HEK293 (cell line): ENCODE data around the gene LDLRAP1.
A peak's percentile ranks its signal among the peaks of the same experiment; 100 is the strongest.

Experiments used
- CTCF ChIA-PET: fragments of 350-600 bp; formaldehyde crosslinking; extraction: SDS; loops from one replicate; lab custom pipeline; 2021; ENCODE audit warnings: antibody characterized with exemption; lab: Yijun Ruan, JAX
- POLR2A ChIA-PET: fragments of 300-600 bp; formaldehyde crosslinking; extraction: SDS; loops from one replicate; lab custom pipeline; 2020; ENCODE audit warnings: antibody characterized with exemption, inconsistent platforms; lab: Yijun Ruan, JAX
- H3K27ac ChIP-seq: fragments of 200-500 bp; sonication (Bioruptor generic); 2 replicates; pipeline ENCODE4 v1.5.1; 2014; ENCODE audit warnings: low read depth, low read length, control low read depth, inconsistent platforms; ENCODE audit errors: extremely low read depth
- H3K36me3 ChIP-seq, 2 experiments: fragments of 200-500 bp in 1 of 2; sonication (Bioruptor generic) in 1 of 2; 1 replicate in 1 of 2; 2 replicates in 1 of 2; pipeline ENCODE4 v1.5.1; 2014 to 2017; ENCODE audit warnings: inconsistent platforms in 2 of 2, low read length in 2 of 2; ENCODE audit not compliant: control insufficient read depth in 2 of 2, insufficient read depth in 1 of 2
- H3K4me1 ChIP-seq: fragments of 200-500 bp; sonication (Bioruptor generic); 2 replicates; pipeline ENCODE4 v1.5.1; 2014; ENCODE audit warnings: mild to moderate bottlenecking, low read length, inconsistent platforms; ENCODE audit not compliant: control insufficient read depth, insufficient read depth
- H3K4me3 ChIP-seq: 2 replicates; pipeline ENCODE4 v1.5.1; 2011; ENCODE audit warnings: low read depth, mild to moderate bottlenecking, control low read depth, low read length, moderate library complexity
- H3K9me3 ChIP-seq: fragments of 200-500 bp; sonication (Bioruptor generic); 2 replicates; pipeline ENCODE4 v1.5.1; 2014; ENCODE audit warnings: low read depth, low read length, inconsistent platforms; ENCODE audit not compliant: control insufficient read depth, insufficient read depth
- EGR2 ChIP-seq: fragments of 450-650 bp; formaldehyde crosslinking; IDR thresholded peaks from 2 replicates; pipeline ENCODE4 v1.5.1; 2016; ENCODE audit warnings: low read depth, missing biosample characterization, missing genetic modification characterization
- ZFHX2 ChIP-seq: fragments of 450-650 bp; formaldehyde crosslinking; conservative IDR thresholded peaks from 2 replicates; pipeline ENCODE4 v1.5.1; 2016; ENCODE audit warnings: missing biosample characterization, missing genetic modification characterization
- ZIC2 ChIP-seq: fragments of 450-650 bp; formaldehyde crosslinking; IDR thresholded peaks from 2 replicates; pipeline ENCODE4 v1.5.1; 2016; ENCODE audit warnings: missing biosample characterization, missing genetic modification characterization
- ZNF112 ChIP-seq: fragments of 450-650 bp; formaldehyde crosslinking; IDR thresholded peaks from 2 replicates; pipeline ENCODE4 v1.5.0; 2017; ENCODE audit warnings: missing biosample characterization, missing genetic modification characterization
- ZNF16 ChIP-seq: fragments of 450-650 bp; formaldehyde crosslinking; IDR thresholded peaks from 2 replicates; pipeline ENCODE4 v1.5.1; 2016; ENCODE audit warnings: low read depth, missing biosample characterization, missing genetic modification characterization
- ZNF169 ChIP-seq: fragments of 450-650 bp; formaldehyde crosslinking; IDR thresholded peaks from 2 replicates; pipeline ENCODE4 v1.5.1; 2016; ENCODE audit warnings: missing biosample characterization, missing genetic modification characterization
- ZNF239 ChIP-seq: fragments of 450-650 bp; formaldehyde crosslinking; IDR thresholded peaks from 2 replicates; pipeline ENCODE4 v1.5.1; 2016; ENCODE audit warnings: missing biosample characterization, missing genetic modification characterization
- ZNF391 ChIP-seq: fragments of 450-650 bp; formaldehyde crosslinking; IDR thresholded peaks from 2 replicates; pipeline ENCODE4 v1.5.1; 2016; ENCODE audit warnings: low read depth, missing biosample characterization, missing genetic modification characterization, borderline replicate concordance
- ZNF416 ChIP-seq: fragments of 450-650 bp; formaldehyde crosslinking; IDR thresholded peaks from 2 replicates; pipeline ENCODE4 v1.5.1; 2016; ENCODE audit warnings: missing biosample characterization, missing genetic modification characterization
- ZNF48 ChIP-seq: fragments of 450-650 bp; formaldehyde crosslinking; IDR thresholded peaks from 2 replicates; pipeline ENCODE4 v1.5.1; 2016; ENCODE audit warnings: missing biosample characterization, missing genetic modification characterization
- ZNF529 ChIP-seq: fragments of 450-650 bp; formaldehyde crosslinking; IDR thresholded peaks from 2 replicates; pipeline ENCODE4 v1.5.1; 2017; ENCODE audit warnings: missing genetic modification characterization, missing biosample characterization; ENCODE audit not compliant: insufficient replicate concordance
- ZNF560 ChIP-seq: fragments of 450-650 bp; formaldehyde crosslinking; IDR thresholded peaks from 2 replicates; pipeline ENCODE4 v1.5.1; 2017; ENCODE audit warnings: missing biosample characterization, missing genetic modification characterization, borderline replicate concordance
- ZNF571 ChIP-seq: fragments of 450-650 bp; formaldehyde crosslinking; IDR thresholded peaks from 2 replicates; pipeline ENCODE4 v1.5.0; 2017; ENCODE audit warnings: missing biosample characterization, missing genetic modification characterization
- ZNF654 ChIP-seq: fragments of 450-650 bp; formaldehyde crosslinking; IDR thresholded peaks from 2 replicates; pipeline ENCODE4 v1.5.1; 2016; ENCODE audit warnings: low read depth, missing biosample characterization, missing genetic modification characterization
- ZNF660 ChIP-seq: fragments of 450-650 bp; IDR thresholded peaks from 2 replicates; pipeline ENCODE4 v1.5.1; 2018; ENCODE audit warnings: missing biosample characterization, mild to moderate bottlenecking, missing genetic modification characterization
- ZNF830 ChIP-seq: fragments of 450-650 bp; IDR thresholded peaks from 2 replicates; pipeline ENCODE4 v1.5.0; 2018; ENCODE audit warnings: missing biosample characterization, missing genetic modification characterization, low read depth, mild to moderate bottlenecking, moderate library complexity
- ZNF843 ChIP-seq: fragments of 450-650 bp; formaldehyde crosslinking; IDR thresholded peaks from 2 replicates; pipeline ENCODE4 v1.5.1; 2016; ENCODE audit warnings: missing biosample characterization, missing genetic modification characterization

LDLRAP1 gene

DNA sequence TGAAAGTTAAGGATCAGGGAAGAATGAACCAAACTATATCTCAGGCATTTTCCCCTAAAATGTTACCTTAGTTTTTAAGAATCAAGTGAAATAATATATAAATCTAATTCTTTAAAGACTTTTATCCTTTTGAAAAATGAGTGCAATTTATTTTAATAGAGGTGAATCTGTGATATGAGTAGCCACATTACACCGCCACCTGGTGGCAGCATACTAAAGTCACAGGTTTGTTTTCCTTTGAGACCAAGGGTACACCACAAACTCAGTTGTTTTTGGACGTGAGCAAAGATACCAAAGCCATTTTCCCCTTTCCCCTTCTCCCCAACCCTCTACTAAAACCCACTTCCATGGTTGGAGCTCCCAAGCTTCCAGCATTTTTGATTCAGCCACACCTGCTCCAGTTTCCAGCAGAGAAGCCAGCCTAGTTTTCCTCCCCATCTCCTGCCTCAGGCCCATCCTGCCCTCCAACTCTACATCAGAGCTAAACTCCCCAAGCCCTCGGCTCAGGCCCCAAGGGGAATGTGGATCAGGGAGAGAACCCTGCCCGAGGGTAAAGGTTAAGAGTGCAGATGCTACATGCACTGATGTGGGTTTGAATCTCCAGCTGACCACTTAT is 22.9 kb upstream of the LDLRAP1 start:
- no peak overlapping the region for H3K27ac ChIP-seq
- H3K4me1 ChIP-seq: no peaks in the 10 kb centered on the region
- CTCF ChIA-PET: interaction anchor here (0.6 to 3.6 kb wide), 34 partner anchors 8 to 728 kb away, joined by 3 to 23 read pairs (median 4); partner anchors contain the start of gene SELENON
- no peak overlapping the region for H3K4me3 ChIP-seq
- H3K36me3 ChIP-seq: no peaks in the 10 kb centered on the region
- no peaks in the 10 kb centered on the region for H3K9me3 ChIP-seq
- POLR2A ChIA-PET: interaction anchor here (0.6 to 1.1 kb wide), 2 partner anchors 266 to 273 kb away, joined by 3 to 5 read pairs; partner anchors contain the start of gene RSRP1
- no peak for TF ChIP-seq ZNF571
- TF ChIP-seq ZNF843 (tag by site-specific recombination): no peak
- TF ChIP-seq ZNF391 (tag by site-specific recombination): peak; percentile 99
- TF ChIP-seq ZNF48 (tag by site-specific recombination): no peak
- peak; percentile 57 for TF ChIP-seq ZNF654 (tag by site-specific recombination)
- no peak for TF ChIP-seq ZNF529 (tag by site-specific recombination)
- no peak for TF ChIP-seq ZNF416 (tag by site-specific recombination)
- 0 out of 2 replicates have a peak, but pooled peaks have one; percentile 19 for TF ChIP-seq ZNF660 (tag by site-specific recombination)

DNA sequence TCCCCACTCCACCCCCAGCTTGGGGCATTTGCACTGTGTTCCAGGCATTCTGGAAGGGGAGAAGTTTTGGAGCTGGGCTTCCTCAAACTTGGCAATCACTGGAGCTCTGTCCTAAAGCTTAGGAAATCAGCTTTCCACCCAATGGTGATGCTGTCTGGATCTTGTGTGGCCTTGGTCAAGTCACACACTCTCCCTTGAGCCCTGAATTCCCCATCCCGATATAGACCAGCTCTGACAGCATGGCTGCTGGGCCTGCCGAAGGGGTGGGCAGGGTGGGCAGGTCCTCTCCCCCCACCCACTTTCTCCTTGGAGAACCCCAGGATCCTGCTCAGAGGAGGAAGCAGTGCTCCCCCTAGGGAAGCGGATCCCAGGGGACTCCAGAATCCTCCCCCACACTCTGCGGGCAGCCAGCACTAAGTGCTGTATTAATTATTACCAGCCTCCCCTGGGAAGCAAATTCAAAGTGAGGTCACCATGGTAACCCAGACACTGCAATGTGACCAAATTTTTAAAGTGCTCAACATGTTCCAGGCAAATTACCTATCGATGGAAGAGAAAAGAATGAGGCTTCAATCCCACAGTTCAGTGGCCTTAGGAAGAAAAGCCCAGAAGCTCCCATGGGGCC is 21.3 kb upstream of the LDLRAP1 start:
- POLR2A ChIA-PET: interaction anchor here (0.6 to 0.7 kb wide), 2 partner anchors 37 to 92 kb away, joined by 5 read pairs; no protein-coding TSS in a partner anchor
- no peaks in the 10 kb centered on the region for H3K9me3 ChIP-seq
- H3K27ac ChIP-seq: no peak overlapping the region
- no peaks in the 10 kb centered on the region for H3K36me3 ChIP-seq
- CTCF ChIA-PET: interaction anchor here (0.6 to 3.6 kb wide), 3 partner anchors 16 to 95 kb away, joined by 4 to 15 read pairs (median 5); no protein-coding TSS in a partner anchor
- no peaks in the 10 kb centered on the region for H3K4me1 ChIP-seq
- no peak for TF ChIP-seq ZNF560 (tag by site-specific recombination)
- no peak for TF ChIP-seq ZNF239 (tag by site-specific recombination)
- no peak for TF ChIP-seq ZNF16 (tag by site-specific recombination)
- peak; percentile 13; the same call in 1 of the 2 replicates for TF ChIP-seq ZIC2 (tag by site-specific recombination)
- 0 out of 2 replicates have a peak, but pooled peaks have one; percentile 2 for TF ChIP-seq ZFHX2 (tag by site-specific recombination)
- no peak overlapping the region for H3K4me3 ChIP-seq

DNA sequence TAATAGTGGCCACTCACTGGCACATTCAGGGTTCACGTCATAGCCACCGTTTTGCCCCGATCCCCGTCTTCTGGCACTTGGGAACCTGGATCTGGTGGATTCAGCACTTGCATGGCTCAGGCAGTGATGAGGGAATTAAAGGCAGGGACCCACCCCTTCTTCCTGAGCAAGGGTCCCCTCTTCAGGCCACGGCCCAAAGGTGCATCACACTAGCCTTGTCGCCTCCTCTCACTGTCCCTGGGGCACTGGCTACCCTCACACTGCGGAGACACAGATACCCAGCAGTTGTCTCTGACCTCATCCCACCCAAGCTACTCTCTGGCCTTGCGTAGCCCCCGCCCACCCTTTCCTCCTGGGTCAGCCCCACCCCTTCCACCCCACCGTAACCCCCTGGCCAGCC is 19.9 kb upstream of the LDLRAP1 start:
- TF ChIP-seq ZNF169 (tag by site-specific recombination): no peak
- POLR2A ChIA-PET: no interaction called here

DNA sequence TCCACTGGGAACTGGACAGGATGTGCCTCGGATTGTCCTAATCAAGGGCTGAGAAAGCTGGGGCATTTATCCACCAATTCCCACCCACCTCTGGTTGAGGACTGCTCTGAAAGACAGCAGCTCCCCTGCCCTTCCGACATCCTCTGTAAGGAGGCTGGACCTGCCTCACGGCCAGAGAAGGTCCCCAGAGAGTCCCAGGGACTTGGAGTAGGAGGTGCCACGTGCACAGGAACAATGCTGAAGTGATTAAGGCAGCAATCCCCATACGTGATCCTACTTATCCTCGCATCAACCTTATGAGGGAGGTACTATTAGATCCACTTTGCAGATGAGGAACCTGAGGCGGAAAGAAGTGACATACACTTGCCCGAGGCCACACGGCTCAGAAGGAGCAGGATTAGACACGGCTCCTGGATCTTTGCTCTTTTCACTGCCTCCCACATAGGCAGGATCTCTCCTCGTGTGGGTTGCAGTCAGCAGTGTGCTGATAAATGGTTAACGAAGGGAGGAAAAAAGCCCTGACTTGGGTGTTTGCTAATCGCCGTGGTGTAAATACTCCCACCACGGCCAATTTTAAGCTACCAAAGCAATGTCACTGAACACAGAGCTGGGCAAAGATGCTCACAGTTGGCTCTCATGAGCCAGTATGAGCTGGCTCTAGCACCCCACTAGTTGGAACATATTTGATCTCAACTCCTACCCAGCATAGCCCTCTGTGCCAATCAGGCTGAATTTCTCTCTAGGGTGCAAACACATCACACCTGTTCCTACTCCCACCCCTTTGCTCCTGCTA is 18.6 kb upstream of the LDLRAP1 start:
- POLR2A ChIA-PET: interaction anchor here (0.6 kb wide), 1 partner anchor 1145 kb away, joined by 3 read pairs; no protein-coding TSS in a partner anchor
- Histone ChIP-seq H3K36me3 (no peaks in the 10 kb centered on the region), H3K4me3 (no peak overlapping the region)
- TF ChIP-seq ZNF112 (tag by site-specific recombination): peak; percentile 82
- TF ChIP-seq ZNF830 (tag by site-specific recombination): no peak
- TF ChIP-seq ZFHX2 (tag by site-specific recombination): peak; percentile 39; the same call in 1 of the 2 replicates
- peak; percentile 84 for TF ChIP-seq EGR2 (tag by site-specific recombination)
- TF ChIP-seq, all 188 proteins: peak for 3
- H3K27ac ChIP-seq: no peak overlapping the region
- no peaks in the 10 kb centered on the region for H3K4me1 ChIP-seq
- CTCF ChIA-PET: interaction anchor here (0.9 to 1.4 kb wide), 2 partner anchors 37 to 285 kb away, joined by 3 read pairs; no protein-coding TSS in a partner anchor
- H3K9me3 ChIP-seq: no peaks in the 10 kb centered on the region

More for the DNA sequence above, 19.9 kb upstream of the LDLRAP1 start:
- Histone ChIP-seq H3K27ac (no peak overlapping the region), H3K9me3 (no peaks in the 10 kb centered on the region), H3K36me3 (no peaks in the 10 kb centered on the region), H3K4me3 (no peak overlapping the region), H3K4me1 (no peaks in the 10 kb centered on the region)
- CTCF ChIA-PET: interaction anchor here (0.9 to 1.4 kb wide), 2 partner anchors 36 to 286 kb away, joined by 3 read pairs; no protein-coding TSS in a partner anchor
